K562 (cell line): ENCODE measurements around the gene LAPTM5. TPM values are rescaled to one million over a fixed set of nuclear protein-coding genes. Genes with fewer than 3 reads are reported as not detected.

ENCODE experiments used
- ELF2 ChIP-seq: fragments of 250-450 bp; sonication (Bioruptor Pico); IDR thresholded peaks from 2 replicates; pipeline ENCODE4 v1.5.0; 2021; ENCODE audit warnings: mild to moderate bottlenecking
- FIP1L1 ChIP-seq: fragments of 200-400 bp; formaldehyde crosslinking; IDR thresholded peaks from 2 replicates; pipeline ENCODE4 v1.6.1; 2018; ENCODE audit warnings: mild to moderate bottlenecking, low read depth, low read length; ENCODE audit not compliant: poor library complexity, severe bottlenecking
- NFXL1 ChIP-seq: fragments of 450-650 bp; formaldehyde crosslinking; IDR thresholded peaks from 2 replicates; pipeline ENCODE4 v1.4.0; 2021; ENCODE audit warnings: mild to moderate bottlenecking
- POLR2A ChIP-seq: fragments of 450-650 bp; conservative IDR thresholded peaks from 2 replicates; pipeline ENCODE4 v1.6.1; 2016
- SAFB ChIP-seq: fragments of 200-400 bp; formaldehyde crosslinking; IDR thresholded peaks from 2 replicates; pipeline ENCODE4 v1.6.1; 2017; ENCODE audit warnings: low read depth, low read length, borderline replicate concordance
- SPI1 ChIP-seq: IDR thresholded peaks from 2 replicates; pipeline ENCODE4 v1.6.1; 2011; ENCODE audit warnings: low read depth, low read length, control low read depth, borderline replicate concordance
- ZNF134 ChIP-seq: fragments of 250-450 bp; sonication (Bioruptor Pico); conservative IDR thresholded peaks from 2 replicates; pipeline ENCODE4 v1.4.0; 2020
- polyA plus RNA-seq, 8 experiments: library from polyadenylated mRNA; depleted of rRNA in 4 of 8; stranded (reverse) in 5 of 8; unstranded in 3 of 8; fragments of >200 nt; fragmentation: Nextera tagmentation in 2 of 8; fragmentation: Illumina TruSeq in 1 of 8; extraction: Ambion mirVana in 2 of 8; extraction: Trizol in 1 of 8; gene quantifications; 2 replicates each; pipeline versions ENCODE4 v1.2.1 to v1.2.3, GENCODE V29; 2011 to 2014; ENCODE audit warnings: inconsistent platforms in 1 of 8, missing spikeins in 1 of 8
- total RNA-seq, 7 experiments: library from RNA; depleted of rRNA in 6 of 7; stranded (reverse); fragments of >200 nt in 6 of 7; fragmentation: Illumina TruSeq in 2 of 7; extraction: Trizol in 2 of 7; gene quantifications; 2 replicates each; pipeline versions ENCODE4 v1.2.1 to v1.2.3, GENCODE V29; 2011 to 2021; ENCODE audit warnings: low replicate concordance in 1 of 7
- TF ChIP-seq, protein P1 (sequence below): fragments of 450-650 bp; IDR thresholded peaks from 2 replicates; pipeline ENCODE4 v1.6.1; 2016; ENCODE audit warnings: mild to moderate bottlenecking, moderate library complexity
- TF ChIP-seq, protein P2 (sequence below): fragments of 450-650 bp; IDR thresholded peaks from 2 replicates; pipeline ENCODE4 v1.6.1; 2017; ENCODE audit warnings: antibody characterized with exemption, mild to moderate bottlenecking
- TF ChIP-seq, protein P3 (sequence below): fragments of 250-450 bp; sonication (Bioruptor Pico); IDR thresholded peaks from 2 replicates; pipeline ENCODE4 v1.5.0; 2020; ENCODE audit warnings: mild to moderate bottlenecking, borderline replicate concordance

The LAPTM5 gene
- total and polyA plus RNA-seq, 9 of the 15 experiments (the other 6 are each of a cell fraction or from before 2014, with no cell fraction given), result 2.4 to 47.3 (median 20.3) TPM

DNA sequence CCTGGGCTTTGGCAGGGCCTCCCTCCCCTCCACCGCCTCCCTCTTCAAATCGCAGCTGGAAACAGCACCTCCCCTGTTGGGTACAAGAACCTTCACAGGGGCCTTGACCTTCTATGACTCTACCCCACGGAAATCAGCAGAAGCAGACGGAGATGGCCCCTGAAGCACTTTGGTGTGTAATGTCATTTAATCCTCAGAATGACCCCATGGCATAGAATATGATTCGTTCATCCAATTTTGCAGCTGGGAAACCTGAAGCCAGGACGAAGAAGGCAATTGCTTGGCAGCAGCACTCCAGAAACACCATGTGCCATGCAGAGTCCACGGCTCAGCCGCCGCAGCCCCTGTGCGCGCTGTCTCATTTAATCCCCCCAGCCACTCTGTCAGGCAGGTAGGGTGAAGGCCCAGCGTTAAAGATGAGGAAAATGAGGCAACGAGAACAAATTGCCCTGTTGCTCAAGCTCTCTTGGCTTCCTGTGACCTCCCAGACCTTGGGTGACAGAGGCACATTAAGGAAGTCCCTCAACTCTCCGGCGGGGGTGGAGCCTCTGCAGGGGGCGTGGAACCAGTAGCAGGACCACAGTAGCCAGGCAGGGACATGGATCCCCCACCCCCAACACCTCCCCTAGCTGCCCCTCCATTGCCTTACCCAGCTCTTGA is 25.8 kb upstream of the LAPTM5 start (continued):
- TF ChIP-seq, protein P1, sequence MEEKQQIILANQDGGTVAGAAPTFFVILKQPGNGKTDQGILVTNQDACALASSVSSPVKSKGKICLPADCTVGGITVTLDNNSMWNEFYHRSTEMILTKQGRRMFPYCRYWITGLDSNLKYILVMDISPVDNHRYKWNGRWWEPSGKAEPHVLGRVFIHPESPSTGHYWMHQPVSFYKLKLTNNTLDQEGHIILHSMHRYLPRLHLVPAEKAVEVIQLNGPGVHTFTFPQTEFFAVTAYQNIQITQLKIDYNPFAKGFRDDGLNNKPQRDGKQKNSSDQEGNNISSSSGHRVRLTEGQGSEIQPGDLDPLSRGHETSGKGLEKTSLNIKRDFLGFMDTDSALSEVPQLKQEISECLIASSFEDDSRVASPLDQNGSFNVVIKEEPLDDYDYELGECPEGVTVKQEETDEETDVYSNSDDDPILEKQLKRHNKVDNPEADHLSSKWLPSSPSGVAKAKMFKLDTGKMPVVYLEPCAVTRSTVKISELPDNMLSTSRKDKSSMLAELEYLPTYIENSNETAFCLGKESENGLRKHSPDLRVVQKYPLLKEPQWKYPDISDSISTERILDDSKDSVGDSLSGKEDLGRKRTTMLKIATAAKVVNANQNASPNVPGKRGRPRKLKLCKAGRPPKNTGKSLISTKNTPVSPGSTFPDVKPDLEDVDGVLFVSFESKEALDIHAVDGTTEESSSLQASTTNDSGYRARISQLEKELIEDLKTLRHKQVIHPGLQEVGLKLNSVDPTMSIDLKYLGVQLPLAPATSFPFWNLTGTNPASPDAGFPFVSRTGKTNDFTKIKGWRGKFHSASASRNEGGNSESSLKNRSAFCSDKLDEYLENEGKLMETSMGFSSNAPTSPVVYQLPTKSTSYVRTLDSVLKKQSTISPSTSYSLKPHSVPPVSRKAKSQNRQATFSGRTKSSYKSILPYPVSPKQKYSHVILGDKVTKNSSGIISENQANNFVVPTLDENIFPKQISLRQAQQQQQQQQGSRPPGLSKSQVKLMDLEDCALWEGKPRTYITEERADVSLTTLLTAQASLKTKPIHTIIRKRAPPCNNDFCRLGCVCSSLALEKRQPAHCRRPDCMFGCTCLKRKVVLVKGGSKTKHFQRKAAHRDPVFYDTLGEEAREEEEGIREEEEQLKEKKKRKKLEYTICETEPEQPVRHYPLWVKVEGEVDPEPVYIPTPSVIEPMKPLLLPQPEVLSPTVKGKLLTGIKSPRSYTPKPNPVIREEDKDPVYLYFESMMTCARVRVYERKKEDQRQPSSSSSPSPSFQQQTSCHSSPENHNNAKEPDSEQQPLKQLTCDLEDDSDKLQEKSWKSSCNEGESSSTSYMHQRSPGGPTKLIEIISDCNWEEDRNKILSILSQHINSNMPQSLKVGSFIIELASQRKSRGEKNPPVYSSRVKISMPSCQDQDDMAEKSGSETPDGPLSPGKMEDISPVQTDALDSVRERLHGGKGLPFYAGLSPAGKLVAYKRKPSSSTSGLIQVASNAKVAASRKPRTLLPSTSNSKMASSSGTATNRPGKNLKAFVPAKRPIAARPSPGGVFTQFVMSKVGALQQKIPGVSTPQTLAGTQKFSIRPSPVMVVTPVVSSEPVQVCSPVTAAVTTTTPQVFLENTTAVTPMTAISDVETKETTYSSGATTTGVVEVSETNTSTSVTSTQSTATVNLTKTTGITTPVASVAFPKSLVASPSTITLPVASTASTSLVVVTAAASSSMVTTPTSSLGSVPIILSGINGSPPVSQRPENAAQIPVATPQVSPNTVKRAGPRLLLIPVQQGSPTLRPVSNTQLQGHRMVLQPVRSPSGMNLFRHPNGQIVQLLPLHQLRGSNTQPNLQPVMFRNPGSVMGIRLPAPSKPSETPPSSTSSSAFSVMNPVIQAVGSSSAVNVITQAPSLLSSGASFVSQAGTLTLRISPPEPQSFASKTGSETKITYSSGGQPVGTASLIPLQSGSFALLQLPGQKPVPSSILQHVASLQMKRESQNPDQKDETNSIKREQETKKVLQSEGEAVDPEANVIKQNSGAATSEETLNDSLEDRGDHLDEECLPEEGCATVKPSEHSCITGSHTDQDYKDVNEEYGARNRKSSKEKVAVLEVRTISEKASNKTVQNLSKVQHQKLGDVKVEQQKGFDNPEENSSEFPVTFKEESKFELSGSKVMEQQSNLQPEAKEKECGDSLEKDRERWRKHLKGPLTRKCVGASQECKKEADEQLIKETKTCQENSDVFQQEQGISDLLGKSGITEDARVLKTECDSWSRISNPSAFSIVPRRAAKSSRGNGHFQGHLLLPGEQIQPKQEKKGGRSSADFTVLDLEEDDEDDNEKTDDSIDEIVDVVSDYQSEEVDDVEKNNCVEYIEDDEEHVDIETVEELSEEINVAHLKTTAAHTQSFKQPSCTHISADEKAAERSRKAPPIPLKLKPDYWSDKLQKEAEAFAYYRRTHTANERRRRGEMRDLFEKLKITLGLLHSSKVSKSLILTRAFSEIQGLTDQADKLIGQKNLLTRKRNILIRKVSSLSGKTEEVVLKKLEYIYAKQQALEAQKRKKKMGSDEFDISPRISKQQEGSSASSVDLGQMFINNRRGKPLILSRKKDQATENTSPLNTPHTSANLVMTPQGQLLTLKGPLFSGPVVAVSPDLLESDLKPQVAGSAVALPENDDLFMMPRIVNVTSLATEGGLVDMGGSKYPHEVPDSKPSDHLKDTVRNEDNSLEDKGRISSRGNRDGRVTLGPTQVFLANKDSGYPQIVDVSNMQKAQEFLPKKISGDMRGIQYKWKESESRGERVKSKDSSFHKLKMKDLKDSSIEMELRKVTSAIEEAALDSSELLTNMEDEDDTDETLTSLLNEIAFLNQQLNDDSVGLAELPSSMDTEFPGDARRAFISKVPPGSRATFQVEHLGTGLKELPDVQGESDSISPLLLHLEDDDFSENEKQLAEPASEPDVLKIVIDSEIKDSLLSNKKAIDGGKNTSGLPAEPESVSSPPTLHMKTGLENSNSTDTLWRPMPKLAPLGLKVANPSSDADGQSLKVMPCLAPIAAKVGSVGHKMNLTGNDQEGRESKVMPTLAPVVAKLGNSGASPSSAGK, result 0 out of 2 replicates have a peak, but pooled peaks have one; percentile 17
- no peak for TF ChIP-seq ELF2 (CRISPR knock-in tag)
- no peak for TF ChIP-seq NFXL1 (CRISPR knock-in tag)
- TF ChIP-seq, protein P2, sequence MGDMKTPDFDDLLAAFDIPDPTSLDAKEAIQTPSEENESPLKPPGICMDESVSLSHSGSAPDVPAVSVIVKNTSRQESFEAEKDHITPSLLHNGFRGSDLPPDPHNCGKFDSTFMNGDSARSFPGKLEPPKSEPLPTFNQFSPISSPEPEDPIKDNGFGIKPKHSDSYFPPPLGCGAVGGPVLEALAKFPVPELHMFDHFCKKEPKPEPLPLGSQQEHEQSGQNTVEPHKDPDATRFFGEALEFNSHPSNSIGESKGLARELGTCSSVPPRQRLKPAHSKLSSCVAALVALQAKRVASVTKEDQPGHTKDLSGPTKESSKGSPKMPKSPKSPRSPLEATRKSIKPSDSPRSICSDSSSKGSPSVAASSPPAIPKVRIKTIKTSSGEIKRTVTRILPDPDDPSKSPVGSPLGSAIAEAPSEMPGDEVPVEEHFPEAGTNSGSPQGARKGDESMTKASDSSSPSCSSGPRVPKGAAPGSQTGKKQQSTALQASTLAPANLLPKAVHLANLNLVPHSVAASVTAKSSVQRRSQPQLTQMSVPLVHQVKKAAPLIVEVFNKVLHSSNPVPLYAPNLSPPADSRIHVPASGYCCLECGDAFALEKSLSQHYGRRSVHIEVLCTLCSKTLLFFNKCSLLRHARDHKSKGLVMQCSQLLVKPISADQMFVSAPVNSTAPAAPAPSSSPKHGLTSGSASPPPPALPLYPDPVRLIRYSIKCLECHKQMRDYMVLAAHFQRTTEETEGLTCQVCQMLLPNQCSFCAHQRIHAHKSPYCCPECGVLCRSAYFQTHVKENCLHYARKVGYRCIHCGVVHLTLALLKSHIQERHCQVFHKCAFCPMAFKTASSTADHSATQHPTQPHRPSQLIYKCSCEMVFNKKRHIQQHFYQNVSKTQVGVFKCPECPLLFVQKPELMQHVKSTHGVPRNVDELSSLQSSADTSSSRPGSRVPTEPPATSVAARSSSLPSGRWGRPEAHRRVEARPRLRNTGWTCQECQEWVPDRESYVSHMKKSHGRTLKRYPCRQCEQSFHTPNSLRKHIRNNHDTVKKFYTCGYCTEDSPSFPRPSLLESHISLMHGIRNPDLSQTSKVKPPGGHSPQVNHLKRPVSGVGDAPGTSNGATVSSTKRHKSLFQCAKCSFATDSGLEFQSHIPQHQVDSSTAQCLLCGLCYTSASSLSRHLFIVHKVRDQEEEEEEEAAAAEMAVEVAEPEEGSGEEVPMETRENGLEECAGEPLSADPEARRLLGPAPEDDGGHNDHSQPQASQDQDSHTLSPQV, result 0 out of 2 replicates have a peak, but pooled peaks have one; percentile 47
- TF ChIP-seq ZNF134, result no peak
- no peak for TF ChIP-seq SAFB
- TF ChIP-seq POLR2A, result 0 out of 2 replicates have a peak, but pooled peaks have one; percentile 23
- no peak for TF ChIP-seq FIP1L1
- TF ChIP-seq, protein P3, sequence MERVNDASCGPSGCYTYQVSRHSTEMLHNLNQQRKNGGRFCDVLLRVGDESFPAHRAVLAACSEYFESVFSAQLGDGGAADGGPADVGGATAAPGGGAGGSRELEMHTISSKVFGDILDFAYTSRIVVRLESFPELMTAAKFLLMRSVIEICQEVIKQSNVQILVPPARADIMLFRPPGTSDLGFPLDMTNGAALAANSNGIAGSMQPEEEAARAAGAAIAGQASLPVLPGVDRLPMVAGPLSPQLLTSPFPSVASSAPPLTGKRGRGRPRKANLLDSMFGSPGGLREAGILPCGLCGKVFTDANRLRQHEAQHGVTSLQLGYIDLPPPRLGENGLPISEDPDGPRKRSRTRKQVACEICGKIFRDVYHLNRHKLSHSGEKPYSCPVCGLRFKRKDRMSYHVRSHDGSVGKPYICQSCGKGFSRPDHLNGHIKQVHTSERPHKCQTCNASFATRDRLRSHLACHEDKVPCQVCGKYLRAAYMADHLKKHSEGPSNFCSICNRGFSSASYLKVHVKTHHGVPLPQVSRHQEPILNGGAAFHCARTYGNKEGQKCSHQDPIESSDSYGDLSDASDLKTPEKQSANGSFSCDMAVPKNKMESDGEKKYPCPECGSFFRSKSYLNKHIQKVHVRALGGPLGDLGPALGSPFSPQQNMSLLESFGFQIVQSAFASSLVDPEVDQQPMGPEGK (CRISPR knock-in tag), result no peak
- TF ChIP-seq SPI1, result peak; percentile 61; the same call in 1 of the 2 replicates
